Tibial nerve (tissue), 4 donors: ENCODE measurements around the gene HID1. TPM values are rescaled to one million over a fixed set of nuclear protein-coding genes. Genes with fewer than 3 reads are reported as not detected.

Experiments used
- DNase-seq, 2 donors: peaks; one replicate each; pipeline ENCODE4 v3.0.0-alpha.2; 2019; ENCODE audit warnings: low spot score in 2 of 2
- H3K27ac ChIP-seq, 4 donors: fragments of 200-600 bp; sonication (generic) in 3 of 4; one replicate each; pipeline ENCODE4 v1.5.1; 2017 to 2019; ENCODE audit warnings: mild to moderate bottlenecking in 1 of 4
- H3K27me3 ChIP-seq, 2 donors: fragments of 200-600 bp; sonication (generic) in 1 of 2; one replicate each; pipeline versions ENCODE4 v1.5.1 to v1.6.0; 2017 to 2019
- H3K36me3 ChIP-seq, 3 donors: fragments of 200-600 bp; sonication (generic); one replicate each; pipeline ENCODE4 v1.5.1; 2018 to 2019
- H3K4me1 ChIP-seq, 4 donors: fragments of 200-600 bp; sonication (generic) in 3 of 4; one replicate each; pipeline ENCODE4 v1.5.1; 2017 to 2019
- H3K4me3 ChIP-seq, 4 donors: fragments of 200-600 bp; sonication (generic) in 3 of 4; one replicate each; pipeline ENCODE4 v1.5.1; 2017 to 2019; ENCODE audit warnings: mild to moderate bottlenecking in 1 of 4, moderate library complexity in 1 of 4
- H3K9me3 ChIP-seq, 4 donors: fragments of 200-600 bp; sonication (generic) in 3 of 4; one replicate each; pipeline ENCODE4 v1.5.1; 2017 to 2019
- CTCF ChIP-seq, 5 experiments: fragments of 200-600 bp in 3 of 5; fragments of 450-650 bp in 2 of 5; sonication (generic) in 3 of 5; IDR thresholded peaks; one replicate each; pipeline ENCODE4 v1.5.1; 2016 to 2019; ENCODE audit warnings: antibody characterized with exemption in 5 of 5, mild to moderate bottlenecking in 3 of 5, moderate library complexity in 2 of 5
- EP300 ChIP-seq, 2 donors: sonication (generic); formaldehyde crosslinking; IDR thresholded peaks; one replicate each; pipeline ENCODE4 v1.6.1; 2017; ENCODE audit warnings: antibody characterized with exemption in 2 of 2, mild to moderate bottlenecking in 1 of 2
- POLR2A ChIP-seq, 2 donors: fragments of 450-650 bp; IDR thresholded peaks; one replicate each; pipeline ENCODE4 v1.6.1; 2017; ENCODE audit warnings: antibody characterized with exemption in 2 of 2, mild to moderate bottlenecking in 2 of 2, moderate library complexity in 2 of 2
- WGBS, 2 donors: methylation state at CpG; one replicate each; pipeline ENCODE4 v1.1.5; 2018; 5-methylcytosine and 5-hydroxymethylcytosine counted together
- total RNA-seq, 4 donors: library from RNA; depleted of rRNA; stranded (reverse); fragments of >200 nt; gene quantifications; one replicate each; pipeline ENCODE4 v1.1.0, GENCODE V29; 2016

The HID1 gene
- total RNA-seq, 4 donors from 2014 or later = 5.7 to 11.6 (median 8.9) TPM

GRCh38 chr17:74995847-74996246, 23.3 kb upstream of the HID1 start:
- H3K27me3 ChIP-seq = no peaks in the 10 kb centered on the region
- H3K27ac ChIP-seq = no peak overlapping the region
- 75 to 78% methylated on average over 5 of the region's 5 CpGs for WGBS, 2 donors
- peaks cover 0 to 12% (median 0%) of the 10 kb centered on the region in 3 donors for H3K36me3 ChIP-seq
- H3K9me3 ChIP-seq = no peaks in the 10 kb centered on the region
- H3K4me3 ChIP-seq = no peak overlapping the region
- TF ChIP-seq EP300 (IDR thresholded peaks at IDR 0.05) = no peak
- no peak for TF ChIP-seq CTCF (IDR thresholded peaks at IDR 0.05)
- no peak for TF ChIP-seq POLR2A (IDR thresholded peaks at IDR 0.05)
- DNase-seq = no peak
- H3K4me1 ChIP-seq = no peaks in the 10 kb centered on the region

GRCh38 chr17:74994440-74994839, 21.9 kb upstream of the HID1 start:
- H3K27ac ChIP-seq = no peak overlapping the region
- H3K9me3 ChIP-seq = no peaks in the 10 kb centered on the region
- peaks cover 0 to 2% (median 0%) of the 10 kb centered on the region in 3 donors for H3K36me3 ChIP-seq
- DNase-seq = no peak
- peaks cover 0 to 7% (median 1%) of the 10 kb centered on the region in 4 donors for H3K4me1 ChIP-seq
- H3K4me3 ChIP-seq = no peak overlapping the region
- no peaks in the 10 kb centered on the region for H3K27me3 ChIP-seq
- TF ChIP-seq EP300 (IDR thresholded peaks at IDR 0.05) (no peak), CTCF (IDR thresholded peaks at IDR 0.05) (no peak), POLR2A (IDR thresholded peaks at IDR 0.05) (no peak)
- 82 to 85% methylated on average over 7 of the region's 7 CpGs for WGBS, 2 donors

- Histone ChIP-seq H3K27ac (no peak overlapping the region), H3K27me3 (no peaks in the 10 kb centered on the region), H3K36me3 (no peaks in the 10 kb centered on the region), H3K4me1 (peaks cover 0 to 21% (median 8%) of the 10 kb centered on the region in 4 donors), H3K9me3 (no peaks in the 10 kb centered on the region), H3K4me3 (no peak overlapping the region)
- WGBS, 2 donors = 55 to 71% methylated on average over 2 of the region's 2 CpGs
- TF ChIP-seq EP300 (IDR thresholded peaks at IDR 0.05) = no peak
- TF ChIP-seq POLR2A (IDR thresholded peaks at IDR 0.05) = no peak
- TF ChIP-seq CTCF (IDR thresholded peaks at IDR 0.05) = no peak
- no peak for DNase-seq
Observed at GRCh38 chr17:74992223-74992622, 19.7 kb upstream of the HID1 start.

GRCh38 chr17:74990581-74991105, 18.1 kb upstream of the HID1 start:
- no peak for TF ChIP-seq POLR2A (IDR thresholded peaks at IDR 0.05)
- TF ChIP-seq EP300 (IDR thresholded peaks at IDR 0.05) = no peak
- TF ChIP-seq CTCF (IDR thresholded peaks at IDR 0.05) = no peak
- H3K27ac ChIP-seq = no peak overlapping the region
- WGBS, 2 donors = 86 to 89% methylated on average over 10 of the region's 10 CpGs
- H3K27me3 ChIP-seq = no peaks in the 10 kb centered on the region
- no peak overlapping the region for H3K4me3 ChIP-seq
- no peak for DNase-seq
- H3K9me3 ChIP-seq = no peaks in the 10 kb centered on the region
- H3K36me3 ChIP-seq = no peaks in the 10 kb centered on the region
- H3K4me1 ChIP-seq = peaks cover 0 to 28% (median 11%) of the 10 kb centered on the region in 4 donors

- 0 to 1% methylated on average over 29 to 37 of the region's 76 CpGs for WGBS, 2 donors
- H3K4me1 ChIP-seq = peaks cover 0 to 30% (median 11%) of the 10 kb centered on the region in 4 donors
- H3K9me3 ChIP-seq = no peaks in the 10 kb centered on the region
- TF ChIP-seq EP300 (IDR thresholded peaks at IDR 0.05) (peak in 1 of 2 donors; percentile 67), POLR2A (IDR thresholded peaks at IDR 0.05) (peak in 1 of 2 donors; percentile 40), CTCF (IDR thresholded peaks at IDR 0.05) (peak; percentile 24 to 58 (median 45))
- DNase-seq = peak; percentile 73 to 78
- no peaks in the 10 kb centered on the region for H3K27me3 ChIP-seq
- H3K36me3 ChIP-seq = no peaks in the 10 kb centered on the region
- peak overlapping the region; percentile 80 to 96 (median 89) for H3K27ac ChIP-seq
- peak overlapping the region; percentile 63 to 99 (median 72) for H3K4me3 ChIP-seq
Observed at GRCh38 chr17:74987909-74988711, 15.6 kb upstream of the HID1 start.
